Endothelial cell (in vitro differentiated cells): ENCODE data around the gene PLPPR2. TPM values are rescaled to one million over a fixed set of nuclear protein-coding genes. Genes with fewer than 3 reads are reported as not detected.
"Not testable (repeated sequence)": the region's sequence is repeated elsewhere in the genome, so short reads cannot be mapped to it uniquely, and the experiment has no call there.

Source experiments
- DNase-seq: peaks from one replicate; pipeline ENCODE4 v3.0.0; 2021; ENCODE audit warnings: low spot score
- H3K27ac Mint-ChIP-seq: one replicate; pipeline ENCODE4 v1.8.0; 2021; ENCODE audit warnings: mixed read lengths, inconsistent platforms; ENCODE audit not compliant: unreplicated experiment
- H3K27me3 Mint-ChIP-seq: one replicate; pipeline ENCODE4 v1.8.0; 2021; ENCODE audit warnings: mild to moderate bottlenecking, moderate library complexity, mixed read lengths, inconsistent platforms; ENCODE audit not compliant: unreplicated experiment
- H3K36me3 Mint-ChIP-seq: one replicate; pipeline ENCODE4 v1.8.0; 2021; ENCODE audit warnings: mild to moderate bottlenecking, low read depth, mixed read lengths, inconsistent platforms; ENCODE audit not compliant: unreplicated experiment
- H3K4me1 Mint-ChIP-seq: one replicate; pipeline ENCODE4 v1.8.0; 2021; ENCODE audit warnings: mild to moderate bottlenecking, mixed read lengths, inconsistent platforms; ENCODE audit not compliant: unreplicated experiment
- H3K4me3 Mint-ChIP-seq: one replicate; pipeline ENCODE4 v1.8.0; 2021; ENCODE audit warnings: mild to moderate bottlenecking, mixed read lengths, inconsistent platforms; ENCODE audit not compliant: unreplicated experiment
- H3K9me3 Mint-ChIP-seq: one replicate; pipeline ENCODE4 v1.8.0; 2021; ENCODE audit warnings: mixed read lengths, inconsistent platforms; ENCODE audit not compliant: unreplicated experiment
- CTCF ChIP-seq: fragments of 200-600 bp; sonication (generic); IDR thresholded peaks from one replicate; pipeline ENCODE4 v1.5.0; 2021; ENCODE audit warnings: antibody characterized with exemption; ENCODE audit not compliant: unreplicated experiment
- total RNA-seq: library from RNA; stranded (reverse); fragmentation: NEBNext Ultra II Directional; extraction: Animal tissue kit (Norgen Biotek cat#: 25700); gene quantifications from one replicate; pipeline ENCODE4 v1.2.1, GENCODE V29; 2021; ENCODE audit not compliant: unreplicated experiment

PLPPR2 gene
- total RNA-seq, 1 donor from 2014 or later, result 13.7 TPM

- H3K36me3 Mint-ChIP-seq, result no peaks in the 10 kb centered on the region
- H3K9me3 Mint-ChIP-seq, result no peaks in the 10 kb centered on the region
- H3K4me1 Mint-ChIP-seq, result no peaks in the 10 kb centered on the region
- peak overlapping the region; percentile 42 for H3K4me3 Mint-ChIP-seq
- H3K27ac Mint-ChIP-seq, result no peak overlapping the region
- DNase-seq, result no peak
- H3K27me3 Mint-ChIP-seq, result peaks cover 1% of the 10 kb centered on the region
- no peak for TF ChIP-seq CTCF
Observed at GRCh38 chr19:11404588-11405222, 49.5 kb downstream of the PLPPR2 start.

GRCh38 chr19:11405846-11406643 lies 50.8 kb downstream of the PLPPR2 start:
- Mint-ChIP-seq H3K27me3 (peaks cover 1% of the 10 kb centered on the region), H3K4me3 (no peak overlapping the region), H3K9me3 (no peaks in the 10 kb centered on the region), H3K36me3 (no peaks in the 10 kb centered on the region), H3K4me1 (no peaks in the 10 kb centered on the region), H3K27ac (no peak overlapping the region)
- peak; percentile 29 for DNase-seq
- TF ChIP-seq CTCF, result no peak

DNA sequence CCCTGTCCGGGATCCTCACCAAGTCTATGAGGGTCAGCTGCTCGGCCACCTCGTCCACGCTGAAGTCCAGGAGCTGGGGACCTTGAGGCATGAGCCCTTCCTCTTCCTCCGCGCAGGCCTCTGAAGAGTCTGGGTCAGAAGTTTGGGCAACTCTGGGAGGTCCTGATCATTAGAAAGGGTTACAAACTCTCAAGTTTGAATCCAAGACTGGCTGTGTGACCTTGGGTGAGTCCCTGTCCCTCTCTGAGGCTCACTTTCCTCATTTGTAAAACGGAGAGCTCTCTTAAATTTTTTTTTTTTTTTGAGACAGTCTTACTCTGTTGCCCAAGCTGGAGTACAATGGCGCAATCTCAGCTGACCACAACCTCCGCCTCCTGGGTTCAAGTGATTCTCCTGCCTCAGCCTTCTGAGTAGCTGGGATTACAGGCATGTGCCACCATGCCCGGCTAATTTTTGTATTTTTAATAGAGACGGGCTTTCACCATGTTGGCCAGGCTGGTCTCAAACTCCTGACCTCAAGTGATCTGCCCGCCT lies 51.5 kb downstream of the PLPPR2 start:
- not testable (repeated sequence) for DNase-seq, H3K4me3 Mint-ChIP-seq, H3K27ac Mint-ChIP-seq, H3K9me3 Mint-ChIP-seq, H3K4me1 Mint-ChIP-seq, H3K27me3 Mint-ChIP-seq, H3K36me3 Mint-ChIP-seq

DNA sequence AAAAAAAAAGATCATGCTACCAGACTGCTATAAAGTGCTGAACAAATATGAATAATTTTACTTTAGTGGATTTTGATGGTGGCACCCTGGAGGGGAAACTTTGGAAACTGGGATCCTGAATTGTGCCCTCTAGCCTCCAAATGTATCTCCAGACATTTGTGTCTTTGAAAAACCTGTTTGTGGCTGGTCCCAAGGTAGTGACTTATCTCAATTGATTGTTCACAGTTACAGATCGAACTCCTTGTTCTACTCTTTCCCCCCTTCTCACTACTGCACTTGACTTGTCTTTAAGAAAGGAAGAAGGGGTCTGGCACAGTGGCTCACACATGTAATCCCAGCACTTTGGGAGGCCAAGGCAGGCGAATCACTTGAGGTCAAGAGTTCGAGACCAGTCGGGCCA lies 53.4 kb downstream of the PLPPR2 start:
- DNase-seq, result no peak
- Mint-ChIP-seq H3K27ac (no peak overlapping the region), H3K27me3 (peaks cover 2% of the 10 kb centered on the region), H3K4me1 (no peaks in the 10 kb centered on the region), H3K9me3 (no peaks in the 10 kb centered on the region), H3K36me3 (no peaks in the 10 kb centered on the region), H3K4me3 (no peak overlapping the region)
- no peak for TF ChIP-seq CTCF

DNA sequence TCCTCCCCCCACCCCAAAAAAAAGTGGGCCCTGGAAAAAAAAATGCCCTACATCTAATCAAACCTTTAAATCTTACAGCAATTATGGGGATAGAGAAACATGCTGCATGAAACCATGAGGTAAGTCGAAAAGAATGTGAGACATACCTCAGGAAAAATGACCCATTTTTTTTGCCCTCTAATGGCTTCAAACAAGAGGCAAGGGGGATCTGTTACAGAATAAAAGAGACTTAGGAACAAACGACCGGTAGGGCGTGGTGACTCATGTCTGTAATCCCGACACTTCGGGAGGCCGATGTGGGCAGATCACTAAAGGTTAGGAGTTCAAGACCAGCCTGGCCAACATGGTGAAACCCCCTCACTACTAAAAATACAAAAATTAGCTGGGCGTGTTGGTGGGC lies 55.5 kb downstream of the PLPPR2 start:
- no peak for DNase-seq
- H3K27ac Mint-ChIP-seq, result no peak overlapping the region
- peaks cover 1% of the 10 kb centered on the region for H3K27me3 Mint-ChIP-seq
- H3K4me3 Mint-ChIP-seq, result no peak overlapping the region
- H3K9me3 Mint-ChIP-seq, result no peaks in the 10 kb centered on the region
- no peaks in the 10 kb centered on the region for H3K36me3 Mint-ChIP-seq
- TF ChIP-seq CTCF, result no peak
- no peaks in the 10 kb centered on the region for H3K4me1 Mint-ChIP-seq
